ENCODE results near the gene GSTA2.

GSTA2 gene

DNA sequence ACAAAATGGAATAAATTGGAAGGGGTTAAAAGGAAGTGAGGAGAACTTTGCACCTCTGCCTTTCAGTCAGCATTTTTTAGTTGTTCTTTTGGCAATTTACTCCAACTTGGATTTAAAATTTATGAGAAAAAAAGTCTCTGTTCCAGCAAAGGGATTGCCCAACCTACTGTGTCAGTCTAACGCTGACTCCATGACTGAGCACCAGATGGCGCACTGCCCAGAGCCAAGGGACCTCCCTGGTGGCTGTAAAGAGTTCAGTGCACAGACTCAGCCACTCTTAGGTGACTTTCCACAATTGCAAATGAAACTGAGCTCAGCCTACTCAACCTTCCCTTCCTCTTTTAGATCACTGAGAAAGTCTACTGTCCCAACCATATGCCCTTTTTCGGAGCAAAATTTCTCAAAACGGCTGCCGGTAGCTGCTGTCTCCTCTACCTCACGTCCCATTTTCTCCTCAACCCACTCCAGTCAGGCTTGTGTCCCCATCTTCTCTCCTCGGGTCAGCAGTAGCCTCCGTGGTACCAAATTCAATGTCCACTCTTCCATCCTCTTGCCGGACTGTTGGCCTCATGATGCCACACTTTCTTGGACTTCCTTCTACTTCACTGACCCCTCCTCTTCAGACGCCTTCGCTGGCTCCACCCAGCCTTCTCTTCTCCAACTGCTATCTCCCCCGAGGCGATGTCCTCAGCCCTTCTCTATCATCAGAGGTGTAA lies 38.7 kb downstream of the GSTA2 start (continued):
- no peak for TF ChIP-seq ZNF221 (tag by site-specific recombination; IDR thresholded peaks at IDR 0.05; ENCODE audit: borderline replicate concordance)
- no peak for TF ChIP-seq ZNF248 (tag by site-specific recombination; IDR thresholded peaks at IDR 0.05)
- TF ChIP-seq ZNF138 (tag by site-specific recombination; IDR thresholded peaks at IDR 0.05; ENCODE audit: borderline replicate concordance): no peak

DNA sequence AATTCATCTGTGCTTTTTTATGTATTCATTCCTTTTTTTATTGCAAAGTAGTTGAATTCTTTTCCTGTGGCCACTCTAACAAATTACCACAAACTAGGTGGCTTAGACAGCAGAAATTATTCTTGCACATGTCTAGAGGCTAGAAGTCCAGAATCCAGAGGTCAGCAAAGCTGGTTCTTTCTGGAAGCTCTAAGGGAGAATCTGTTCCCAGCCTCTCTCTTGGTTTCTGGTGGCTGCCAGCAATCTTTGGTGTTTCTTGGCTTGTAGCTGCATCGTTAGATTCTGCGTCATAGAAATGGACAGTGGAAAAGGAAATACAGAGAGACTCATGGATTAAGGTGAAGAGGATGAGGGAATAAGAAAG lies 39.3 kb downstream of the GSTA2 start:
- POLR2A ChIA-PET: no interaction called here
- no peak for TF ChIP-seq TRIM28 (IDR thresholded peaks at IDR 0.05; ENCODE audit: borderline replicate concordance, low read length)
- TF ChIP-seq ZNF561 (tag by site-specific recombination; IDR thresholded peaks at IDR 0.05; ENCODE audit: borderline replicate concordance): no peak
- TF ChIP-seq ZNF423 (tag by site-specific recombination; IDR thresholded peaks at IDR 0.05): no peak
- no peak for TF ChIP-seq KLF8 (tag by site-specific recombination; IDR thresholded peaks at IDR 0.05)
- no peak for TF ChIP-seq SCRT2 (tag by site-specific recombination; IDR thresholded peaks at IDR 0.05)
- TF ChIP-seq ZNF19 (tag by site-specific recombination; IDR thresholded peaks at IDR 0.05; ENCODE audit: low read depth): no peak
- TF ChIP-seq ZNF791 (tag by site-specific recombination; IDR thresholded peaks at IDR 0.05): no peak
- no peak for TF ChIP-seq KLF10 (tag by site-specific recombination; IDR thresholded peaks at IDR 0.05)
- no peak for TF ChIP-seq ZNF341 (tag by site-specific recombination; IDR thresholded peaks at IDR 0.05; ENCODE audit: low read depth)
- no peak for TF ChIP-seq ZNF350 (tag by site-specific recombination; IDR thresholded peaks at IDR 0.05)
- no peak for TF ChIP-seq ZSCAN30 (tag by site-specific recombination; IDR thresholded peaks at IDR 0.05)
- TF ChIP-seq, protein P1, sequence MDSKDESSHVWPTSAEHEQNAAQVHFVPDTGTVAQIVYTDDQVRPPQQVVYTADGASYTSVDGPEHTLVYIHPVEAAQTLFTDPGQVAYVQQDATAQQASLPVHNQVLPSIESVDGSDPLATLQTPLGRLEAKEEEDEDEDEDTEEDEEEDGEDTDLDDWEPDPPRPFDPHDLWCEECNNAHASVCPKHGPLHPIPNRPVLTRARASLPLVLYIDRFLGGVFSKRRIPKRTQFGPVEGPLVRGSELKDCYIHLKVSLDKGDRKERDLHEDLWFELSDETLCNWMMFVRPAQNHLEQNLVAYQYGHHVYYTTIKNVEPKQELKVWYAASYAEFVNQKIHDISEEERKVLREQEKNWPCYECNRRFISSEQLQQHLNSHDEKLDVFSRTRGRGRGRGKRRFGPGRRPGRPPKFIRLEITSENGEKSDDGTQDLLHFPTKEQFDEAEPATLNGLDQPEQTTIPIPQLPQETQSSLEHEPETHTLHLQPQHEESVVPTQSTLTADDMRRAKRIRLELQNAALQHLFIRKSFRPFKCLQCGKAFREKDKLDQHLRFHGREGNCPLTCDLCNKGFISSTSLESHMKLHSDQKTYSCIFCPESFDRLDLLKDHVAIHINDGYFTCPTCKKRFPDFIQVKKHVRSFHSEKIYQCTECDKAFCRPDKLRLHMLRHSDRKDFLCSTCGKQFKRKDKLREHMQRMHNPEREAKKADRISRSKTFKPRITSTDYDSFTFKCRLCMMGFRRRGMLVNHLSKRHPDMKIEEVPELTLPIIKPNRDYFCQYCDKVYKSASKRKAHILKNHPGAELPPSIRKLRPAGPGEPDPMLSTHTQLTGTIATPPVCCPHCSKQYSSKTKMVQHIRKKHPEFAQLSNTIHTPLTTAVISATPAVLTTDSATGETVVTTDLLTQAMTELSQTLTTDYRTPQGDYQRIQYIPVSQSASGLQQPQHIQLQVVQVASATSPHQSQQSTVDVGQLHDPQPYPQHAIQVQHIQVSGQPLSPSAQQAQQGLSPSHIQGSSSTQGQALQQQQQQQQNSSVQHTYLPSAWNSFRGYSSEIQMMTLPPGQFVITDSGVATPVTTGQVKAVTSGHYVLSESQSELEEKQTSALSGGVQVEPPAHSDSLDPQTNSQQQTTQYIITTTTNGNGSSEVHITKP (tag by site-specific recombination; IDR thresholded peaks at IDR 0.05): no peak
- TF ChIP-seq ZFHX2 (tag by site-specific recombination; conservative IDR thresholded peaks at IDR 0.05): no peak
- TF ChIP-seq, protein P2, sequence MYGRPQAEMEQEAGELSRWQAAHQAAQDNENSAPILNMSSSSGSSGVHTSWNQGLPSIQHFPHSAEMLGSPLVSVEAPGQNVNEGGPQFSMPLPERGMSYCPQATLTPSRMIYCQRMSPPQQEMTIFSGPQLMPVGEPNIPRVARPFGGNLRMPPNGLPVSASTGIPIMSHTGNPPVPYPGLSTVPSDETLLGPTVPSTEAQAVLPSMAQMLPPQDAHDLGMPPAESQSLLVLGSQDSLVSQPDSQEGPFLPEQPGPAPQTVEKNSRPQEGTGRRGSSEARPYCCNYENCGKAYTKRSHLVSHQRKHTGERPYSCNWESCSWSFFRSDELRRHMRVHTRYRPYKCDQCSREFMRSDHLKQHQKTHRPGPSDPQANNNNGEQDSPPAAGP (tag by site-specific recombination; IDR thresholded peaks at IDR 0.05): no peak
- no peak for TF ChIP-seq BCL11B (tag by site-specific recombination; IDR thresholded peaks at IDR 0.05; ENCODE audit: low read depth)
- no peak for TF ChIP-seq ZNF830 (tag by site-specific recombination; IDR thresholded peaks at IDR 0.05; ENCODE audit: low read depth)

GRCh38 chr6:52720321-52720720 lies 43.0 kb downstream of the GSTA2 start:
- Histone ChIP-seq H3K36me3 (ENCODE audit: control insufficient read depth in 2 of 2, insufficient read depth in 1 of 2, low read length in 2 of 2) (no peaks in the 10 kb centered on the region), H3K27ac (ENCODE audit: extremely low read depth, low read depth, low read length) (no peak overlapping the region), H3K4me3 (ENCODE audit: low read depth, low read length) (no peak overlapping the region), H3K9me3 (ENCODE audit: control insufficient read depth, insufficient read depth, low read depth, low read length) (no peaks in the 10 kb centered on the region), H3K4me1 (ENCODE audit: control insufficient read depth, insufficient read depth, low read length) (no peaks in the 10 kb centered on the region)
- POLR2A ChIA-PET: no interaction called here
- CTCF ChIA-PET: interaction anchor here (0.7 kb wide), 2 partner anchors 43 to 170 kb away, joined by 3 read pairs; partner anchors contain the start of gene GSTA2
- TF ChIP-seq ZNF654 (tag by site-specific recombination; IDR thresholded peaks at IDR 0.05; ENCODE audit: low read depth) (no peak), ZBTB7A (tag by site-specific recombination; IDR thresholded peaks at IDR 0.05; ENCODE audit: low read depth) (no peak), ZNF157 (tag by site-specific recombination; IDR thresholded peaks at IDR 0.05) (no peak), ZNF670 (tag by site-specific recombination; IDR thresholded peaks at IDR 0.05; ENCODE audit: low read depth) (no peak), ZNF221 (tag by site-specific recombination; IDR thresholded peaks at IDR 0.05; ENCODE audit: borderline replicate concordance) (no peak), ZNF23 (tag by site-specific recombination; IDR thresholded peaks at IDR 0.05; ENCODE audit: borderline replicate concordance) (no peak), ZNF174 (tag by site-specific recombination; IDR thresholded peaks at IDR 0.05) (no peak), ZIC2 (tag by site-specific recombination; IDR thresholded peaks at IDR 0.05) (no peak), SCRT1 (tag by site-specific recombination; IDR thresholded peaks at IDR 0.05; ENCODE audit: borderline replicate concordance) (no peak)

More for the DNA sequence above, 39.3 kb downstream of the GSTA2 start:
- H3K36me3 ChIP-seq (ENCODE audit: control insufficient read depth in 2 of 2, insufficient read depth in 1 of 2, low read length in 2 of 2): no peaks in the 10 kb centered on the region
- no peaks in the 10 kb centered on the region for H3K9me3 ChIP-seq (ENCODE audit: control insufficient read depth, insufficient read depth, low read depth, low read length)
- CTCF ChIA-PET: interaction anchor here (0.6 to 3.0 kb wide), 19 partner anchors 13 to 332 kb away, joined by 3 to 18 read pairs (median 3); partner anchors contain the start of gene GSTA2
- no peak overlapping the region for H3K27ac ChIP-seq (ENCODE audit: extremely low read depth, low read depth, low read length)
- no peak overlapping the region for H3K4me3 ChIP-seq (ENCODE audit: low read depth, low read length)
- H3K4me1 ChIP-seq (ENCODE audit: control insufficient read depth, insufficient read depth, low read length): peaks cover 4% of the 10 kb centered on the region; the same call in 1 of the 2 replicates
